Left ventricle myocardium inferior (tissue), 1 donor: Measurements from ENCODE around the gene TUBD1. TPM values are rescaled to one million over a fixed set of nuclear protein-coding genes. Genes with fewer than 3 reads are reported as not detected.

Experiments used
- DNase-seq: peaks from one replicate; pipeline ENCODE4 v3.0.0-alpha.2; 2020
- H3K27ac ChIP-seq: fragments of 200-600 bp; replicated peaks from 2 replicates; pipeline ENCODE4 v1.8.0; 2021
- H3K27me3 ChIP-seq: fragments of 200-600 bp; 2 replicates; pipeline ENCODE4 v1.8.0; 2021; ENCODE audit warnings: low read depth
- H3K36me3 ChIP-seq: fragments of 200-600 bp; 2 replicates; pipeline ENCODE4 v1.8.0; 2021
- H3K4me1 ChIP-seq: fragments of 200-600 bp; 2 replicates; pipeline ENCODE4 v1.8.0; 2021
- H3K4me3 ChIP-seq: fragments of 200-600 bp; 2 replicates; pipeline ENCODE4 v1.8.0; 2021; ENCODE audit warnings: mild to moderate bottlenecking, moderate library complexity
- H3K9me3 ChIP-seq: fragments of 200-600 bp; replicated peaks from 2 replicates; pipeline ENCODE4 v1.8.0; 2021
- CTCF ChIP-seq: fragments of 200-600 bp; IDR thresholded peaks from 2 replicates; pipeline ENCODE4 v1.8.0; 2021; ENCODE audit warnings: antibody characterized with exemption, mild to moderate bottlenecking, borderline replicate concordance
- intact Hi-C: fragments of 100-400 bp; cut with micrococcal nuclease; formaldehyde crosslinking; loops from one replicate; pipeline ENCODE4 v1.11.0; 2022
- microRNA-seq: library from miRNA; unstranded; fragments of <30 nt; microRNA quantifications from one replicate; pipeline ENCODE4 v1.2.0, GENCODE V29; 2020
- total RNA-seq: library from RNA; stranded (reverse); fragmentation: NEBNext Ultra II Directional; extraction: Animal tissue kit (Norgen Biotek cat#: 25700); gene quantifications from one replicate; pipeline ENCODE4 v1.2.1, GENCODE V29; 2021
- donor health status: DM: no; HTN: yes; CAD: no; lungs with severe emphysema.

TUBD1 gene
- total RNA-seq, 1 donor from 2014 or later = 7.8 TPM

- DNase-seq = no peak
- intact Hi-C loops = no loop called here
- no peak for TF ChIP-seq CTCF
- Histone ChIP-seq H3K4me3 (no peak overlapping the region), H3K27ac (no peak overlapping the region), H3K27me3 (no peaks in the 10 kb centered on the region), H3K36me3 (peaks cover 40% of the 10 kb centered on the region), H3K9me3 (no peaks in the 10 kb centered on the region), H3K4me1 (no peaks in the 10 kb centered on the region)
Observed at GRCh38 chr17:59814276-59814675, 78.5 kb downstream of the TUBD1 start.

- Histone ChIP-seq H3K36me3 (peaks cover 38% of the 10 kb centered on the region), H3K4me1 (no peaks in the 10 kb centered on the region), H3K9me3 (no peaks in the 10 kb centered on the region), H3K27me3 (no peaks in the 10 kb centered on the region), H3K4me3 (no peak overlapping the region), H3K27ac (no peak overlapping the region)
- DNase-seq = no peak
- no peak for TF ChIP-seq CTCF
- intact Hi-C loops = no loop called here
Observed at GRCh38 chr17:59812139-59812538, 80.6 kb downstream of the TUBD1 start.

GRCh38 chr17:59811209-59811608 lies 81.5 kb downstream of the TUBD1 start:
- no peaks in the 10 kb centered on the region for H3K4me1 ChIP-seq
- DNase-seq = no peak
- no peaks in the 10 kb centered on the region for H3K9me3 ChIP-seq
- intact Hi-C loops = no loop called here
- no peak overlapping the region for H3K4me3 ChIP-seq
- TF ChIP-seq CTCF = no peak
- no peak overlapping the region for H3K27ac ChIP-seq
- H3K36me3 ChIP-seq = peaks cover 38% of the 10 kb centered on the region
- no peaks in the 10 kb centered on the region for H3K27me3 ChIP-seq

GRCh38 chr17:59810894-59811153 lies 81.9 kb downstream of the TUBD1 start:
- Histone ChIP-seq H3K36me3 (peaks cover 38% of the 10 kb centered on the region), H3K27ac (no peak overlapping the region)

More at GRCh38 chr17:59810894-59811153, 81.9 kb downstream of the TUBD1 start:
- H3K4me1 ChIP-seq = no peaks in the 10 kb centered on the region
- no peak for TF ChIP-seq CTCF
- H3K9me3 ChIP-seq = no peaks in the 10 kb centered on the region
- intact Hi-C loops = no loop called here
- H3K27me3 ChIP-seq = no peaks in the 10 kb centered on the region
- H3K4me3 ChIP-seq = no peak overlapping the region
- DNase-seq = no peak

Small RNA genes lying within 50 kb of the gene (microRNA-seq; reads per million reads assigned to microRNA genes)
- 55,459 reads per million, percentile 99 among the genes with 10 or more reads in this experiment for gene MIR21

Other genes with a start within 250 kb of the TUBD1 start
- 10.9 TPM for gene PTRH2, start 185.5 kb downstream of the TUBD1 start, total RNA-seq
- gene VMP1, start 185.3 kb downstream of the TUBD1 start, total RNA-seq = 50.8 TPM
- gene RPS6KB1, start 178 bp upstream of the TUBD1 start, total RNA-seq = 20.3 TPM
- 12.4 TPM for gene RNFT1, start 71.8 kb upstream of the TUBD1 start, total RNA-seq
- 13.0 TPM for gene HEATR6, start 186.0 kb upstream of the TUBD1 start, total RNA-seq